K562 (cell line): ENCODE results near the gene SUMO3. TPM values are rescaled to one million over a fixed set of nuclear protein-coding genes. Genes with fewer than 3 reads are reported as not detected.

Experiments
- CBFA2T3 ChIP-seq: fragments of 450-650 bp; IDR thresholded peaks from 2 replicates; pipeline ENCODE4 v1.6.1; 2017
- CTBP1 ChIP-seq: fragments of 450-650 bp; IDR thresholded peaks from 2 replicates; pipeline ENCODE4 v1.6.1; 2016; ENCODE audit warnings: borderline replicate concordance
- FOXA3 ChIP-seq, 2 experiments: fragments of 450-650 bp in 1 of 2; sonication (generic) in 1 of 2; formaldehyde crosslinking; IDR thresholded peaks in 1 of 2; conservative IDR thresholded peaks in 1 of 2; 2 replicates each; pipeline versions ENCODE4 v1.4.0 to v1.8.0; 2020 to 2022; ENCODE audit warnings: mild to moderate bottlenecking in 2 of 2, missing genetic modification reagents in 1 of 2
- FOXK2 ChIP-seq, 2 experiments: fragments of 450-650 bp; IDR thresholded peaks in 1 of 2; conservative IDR thresholded peaks in 1 of 2; 2 replicates each; pipeline ENCODE4 v1.6.1; 2016; ENCODE audit warnings: low read depth in 2 of 2, mild to moderate bottlenecking in 1 of 2
- NEUROD1 ChIP-seq: fragments of 150-350 bp; IDR thresholded peaks from 2 replicates; pipeline ENCODE4 v1.6.1; 2014; ENCODE audit warnings: borderline replicate concordance, low read length, low read depth; ENCODE audit not compliant: partially characterized antibody
- RAD51 ChIP-seq: fragments of 450-650 bp; IDR thresholded peaks from 2 replicates; pipeline ENCODE4 v1.7.1; 2016; ENCODE audit warnings: low read depth, mild to moderate bottlenecking, borderline replicate concordance
- polyA plus RNA-seq, 8 experiments: library from polyadenylated mRNA; depleted of rRNA in 4 of 8; stranded (reverse) in 5 of 8; unstranded in 3 of 8; fragments of >200 nt; fragmentation: Nextera tagmentation in 2 of 8; fragmentation: Illumina TruSeq in 1 of 8; extraction: Ambion mirVana in 2 of 8; extraction: Trizol in 1 of 8; gene quantifications; 2 replicates each; pipeline versions ENCODE4 v1.2.1 to v1.2.3, GENCODE V29; 2011 to 2014; ENCODE audit warnings: inconsistent platforms in 1 of 8, missing spikeins in 1 of 8
- total RNA-seq, 7 experiments: library from RNA; depleted of rRNA in 6 of 7; stranded (reverse); fragments of >200 nt in 6 of 7; fragmentation: Illumina TruSeq in 2 of 7; extraction: Trizol in 2 of 7; gene quantifications; 2 replicates each; pipeline versions ENCODE4 v1.2.1 to v1.2.3, GENCODE V29; 2011 to 2021; ENCODE audit warnings: low replicate concordance in 1 of 7
- TF ChIP-seq, protein P1 (sequence below): fragments of 250-450 bp; sonication (Bioruptor Pico); IDR thresholded peaks from 2 replicates; pipeline ENCODE4 v1.8.0; 2022; ENCODE audit warnings: moderate library complexity, mild to moderate bottlenecking, inconsistent platforms

The SUMO3 gene
- total and polyA plus RNA-seq, 9 of the 15 experiments (the other 6 are each of a cell fraction or from before 2014, with no cell fraction given): 13.9 to 143 (median 113) TPM

DNA sequence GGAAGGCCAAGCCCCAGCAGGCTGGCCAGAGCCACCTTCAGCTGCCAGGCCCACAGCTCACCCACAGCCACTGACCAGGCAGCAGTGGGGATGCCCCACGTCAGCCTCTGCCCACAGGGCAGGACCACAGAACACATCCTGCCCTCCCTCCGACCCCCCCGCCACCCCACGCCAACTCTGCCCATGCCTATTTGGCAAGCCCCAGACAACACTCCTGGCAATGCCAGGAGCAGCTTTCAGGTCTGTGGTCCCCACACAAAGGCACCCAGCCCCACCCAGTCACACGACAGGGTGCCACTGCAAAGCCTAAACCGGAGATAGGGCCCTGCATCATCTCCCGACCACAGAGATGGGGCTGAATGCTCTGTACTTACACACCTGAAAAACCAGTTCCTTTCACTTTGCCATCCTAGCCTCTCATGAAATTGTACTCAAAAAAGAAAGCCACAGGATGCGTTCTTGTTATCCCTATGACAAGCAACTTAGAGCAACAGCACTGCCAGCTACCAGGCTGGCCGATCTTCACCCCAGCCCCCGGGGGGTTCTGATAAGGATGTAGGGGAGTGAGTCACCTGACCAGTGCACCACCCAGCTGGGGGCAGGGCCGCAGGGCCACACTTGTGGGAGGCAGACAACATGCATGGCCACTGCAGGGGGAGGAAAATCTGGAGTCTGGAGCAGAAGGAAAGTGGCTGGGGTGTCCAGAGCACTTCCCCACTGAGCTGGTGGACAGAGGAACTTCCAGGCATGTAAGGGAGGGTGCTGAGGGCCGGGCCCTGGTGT, 52.4 kb downstream of the SUMO3 start (continued):
- TF ChIP-seq CTBP1 (peak; percentile 64; the same call in 1 of the 2 replicates), FOXK2 (conservative IDR thresholded peaks at IDR 0.05 in 1 of 2, IDR thresholded peaks at IDR 0.05 in 1 of 2; ENCODE audit: low read depth in 2 of 2) (peak; percentile 20 to 37; a peak in 1 of 4 replicates), CBFA2T3 (0 out of 2 replicates have a peak, but pooled peaks have one; percentile 15), NEUROD1 (peak; percentile 43), RAD51 (peak; percentile 67), FOXA3 (CRISPR knock-in tag; conservative IDR thresholded peaks at IDR 0.05 in 1 of 2, IDR thresholded peaks at IDR 0.05 in 1 of 2) (0 out of 4 replicates have a peak, but pooled peaks of 1 of the 2 experiments have one; percentile 45)
- TF ChIP-seq, protein P1, sequence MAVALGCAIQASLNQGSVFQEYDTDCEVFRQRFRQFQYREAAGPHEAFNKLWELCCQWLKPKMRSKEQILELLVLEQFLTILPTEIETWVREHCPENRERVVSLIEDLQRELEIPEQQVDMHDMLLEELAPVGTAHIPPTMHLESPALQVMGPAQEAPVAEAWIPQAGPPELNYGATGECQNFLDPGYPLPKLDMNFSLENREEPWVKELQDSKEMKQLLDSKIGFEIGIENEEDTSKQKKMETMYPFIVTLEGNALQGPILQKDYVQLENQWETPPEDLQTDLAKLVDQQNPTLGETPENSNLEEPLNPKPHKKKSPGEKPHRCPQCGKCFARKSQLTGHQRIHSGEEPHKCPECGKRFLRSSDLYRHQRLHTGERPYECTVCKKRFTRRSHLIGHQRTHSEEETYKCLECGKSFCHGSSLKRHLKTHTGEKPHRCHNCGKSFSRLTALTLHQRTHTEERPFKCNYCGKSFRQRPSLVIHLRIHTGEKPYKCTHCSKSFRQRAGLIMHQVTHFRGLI (CRISPR knock-in tag): no peak
